Thyroid gland (tissue), 4 donors: Measurements from ENCODE around the gene BRINP3. TPM values are rescaled to one million over a fixed set of nuclear protein-coding genes. Genes with fewer than 3 reads are reported as not detected.

Experiments
- DNase-seq, 2 donors: peaks; one replicate each; pipeline ENCODE4 v3.0.0-alpha.2; 2019
- H3K27ac ChIP-seq, 3 donors: fragments of 200-600 bp; sonication (generic); 1 replicate in 2 of 3; 2 replicates in 1 of 3; pipeline ENCODE4 v1.5.1; 2016 to 2019; ENCODE audit warnings: mild to moderate bottlenecking in 1 of 3, moderate library complexity in 1 of 3
- H3K27me3 ChIP-seq: fragments of 200-600 bp; sonication (generic); one replicate; pipeline ENCODE4 v1.5.1; 2019
- H3K36me3 ChIP-seq, 2 donors: fragments of 200-600 bp; sonication (generic); one replicate each; pipeline ENCODE4 v1.5.1; 2016 to 2019
- H3K4me1 ChIP-seq, 2 donors: fragments of 200-600 bp; sonication (generic); one replicate each; pipeline ENCODE4 v1.5.1; 2017 to 2019
- H3K4me3 ChIP-seq, 3 donors: fragments of 200-600 bp; sonication (generic); replicated peaks in 1 of 3; 1 replicate in 2 of 3; 2 replicates in 1 of 3; pipeline ENCODE4 v1.5.1; 2016; ENCODE audit warnings: mild to moderate bottlenecking in 1 of 3
- H3K9me3 ChIP-seq: fragments of 200-600 bp; sonication (generic); one replicate; pipeline ENCODE4 v1.5.1; 2017
- CTCF ChIP-seq, 6 experiments: fragments of 200-600 bp in 3 of 6; fragments of 450-650 bp in 3 of 6; sonication (generic) in 3 of 6; IDR thresholded peaks; one replicate each; pipeline ENCODE4 v1.5.1; 2016 to 2019; ENCODE audit warnings: antibody characterized with exemption in 6 of 6, mild to moderate bottlenecking in 2 of 6, inconsistent platforms in 1 of 6, moderate library complexity in 1 of 6
- POLR2A ChIP-seq, 2 donors: fragments of 450-650 bp; IDR thresholded peaks; one replicate each; pipeline ENCODE4 v1.6.1; 2017; ENCODE audit warnings: antibody characterized with exemption in 2 of 2, mild to moderate bottlenecking in 2 of 2, moderate library complexity in 1 of 2
- WGBS, 2 donors: methylation state at CpG; one replicate each; pipeline ENCODE4 v1.1.5; 2017; 5-methylcytosine and 5-hydroxymethylcytosine counted together
- intact Hi-C: fragments of 100-400 bp; cut with DNase I; formaldehyde crosslinking; loops from one replicate; pipeline ENCODE4 v1.15.1; 2023
- total RNA-seq, 4 donors: library from RNA; depleted of rRNA; stranded (reverse); fragments of >200 nt; gene quantifications; one replicate each; pipeline ENCODE4 v1.2.3, GENCODE V29; 2016

The BRINP3 gene
- total RNA-seq, 4 donors from 2014 or later, result 2.0 to 6.6 (median 2.7) TPM

GRCh38 chr1:190456129-190456528, 21.5 kb downstream of the BRINP3 start:
- H3K36me3 ChIP-seq, result no peaks in the 10 kb centered on the region
- H3K4me1 ChIP-seq, result no peaks in the 10 kb centered on the region
- no peaks in the 10 kb centered on the region for H3K9me3 ChIP-seq
- no peak overlapping the region for H3K4me3 ChIP-seq
- DNase-seq, result no peak
- TF ChIP-seq POLR2A (IDR thresholded peaks at IDR 0.05) (no peak), CTCF (IDR thresholded peaks at IDR 0.05) (no peak)
- intact Hi-C loops, result no loop called here
- no peak overlapping the region for H3K27ac ChIP-seq
- 82 to 93% methylated on average over 3 of the region's 3 CpGs for WGBS, 2 donors
- H3K27me3 ChIP-seq, result no peaks in the 10 kb centered on the region

GRCh38 chr1:190455631-190456030, 22.0 kb downstream of the BRINP3 start:
- Histone ChIP-seq H3K36me3 (no peaks in the 10 kb centered on the region), H3K27ac (no peak overlapping the region), H3K9me3 (no peaks in the 10 kb centered on the region), H3K4me3 (no peak overlapping the region), H3K4me1 (no peaks in the 10 kb centered on the region), H3K27me3 (no peaks in the 10 kb centered on the region)
- intact Hi-C loops, result no loop called here
- TF ChIP-seq CTCF (IDR thresholded peaks at IDR 0.05) (no peak), POLR2A (IDR thresholded peaks at IDR 0.05) (no peak)
- DNase-seq, result no peak
- WGBS, 2 donors, result 78% methylated on average over 1 of the region's 1 CpG

GRCh38 chr1:190453550-190453949, 24.1 kb downstream of the BRINP3 start:
- H3K27ac ChIP-seq, result no peak overlapping the region
- H3K27me3 ChIP-seq, result no peaks in the 10 kb centered on the region
- no peaks in the 10 kb centered on the region for H3K9me3 ChIP-seq
- no peak for TF ChIP-seq POLR2A (IDR thresholded peaks at IDR 0.05)
- no peak for TF ChIP-seq CTCF (IDR thresholded peaks at IDR 0.05)
- H3K4me3 ChIP-seq, result no peak overlapping the region
- H3K4me1 ChIP-seq, result no peaks in the 10 kb centered on the region
- no peaks in the 10 kb centered on the region for H3K36me3 ChIP-seq
- intact Hi-C loops, result no loop called here
- DNase-seq, result no peak

GRCh38 chr1:190452272-190452848, 25.3 kb downstream of the BRINP3 start:
- H3K4me3 ChIP-seq, result no peak overlapping the region
- no peaks in the 10 kb centered on the region for H3K9me3 ChIP-seq
- no peaks in the 10 kb centered on the region for H3K4me1 ChIP-seq
- TF ChIP-seq POLR2A (IDR thresholded peaks at IDR 0.05) (no peak), CTCF (IDR thresholded peaks at IDR 0.05) (no peak)
- 93% methylated on average over 17 of the region's 17 CpGs for WGBS, 2 donors
- H3K27ac ChIP-seq, result no peak overlapping the region
- no peaks in the 10 kb centered on the region for H3K36me3 ChIP-seq
- no peaks in the 10 kb centered on the region for H3K27me3 ChIP-seq
- no peak for DNase-seq
- intact Hi-C loops, result no loop called here

GRCh38 chr1:190444464-190444863, 33.2 kb downstream of the BRINP3 start:
- H3K27me3 ChIP-seq, result no peaks in the 10 kb centered on the region
- no peak overlapping the region for H3K27ac ChIP-seq
- 95 to 96% methylated on average over 12 of the region's 12 CpGs for WGBS, 2 donors
- no peak for DNase-seq
- no peaks in the 10 kb centered on the region for H3K4me1 ChIP-seq
- no peak for TF ChIP-seq CTCF (IDR thresholded peaks at IDR 0.05)
- no peak for TF ChIP-seq POLR2A (IDR thresholded peaks at IDR 0.05)
- no peaks in the 10 kb centered on the region for H3K36me3 ChIP-seq
- no peaks in the 10 kb centered on the region for H3K9me3 ChIP-seq
- intact Hi-C loops, result no loop called here
- no peak overlapping the region for H3K4me3 ChIP-seq
